WTC11 (cell line): ENCODE results near the gene PAX9. TPM values are rescaled to one million over a fixed set of nuclear protein-coding genes. Genes with fewer than 3 reads are reported as not detected.

ENCODE experiments used
- ATAC-seq: fragments of 200-7000 bp; cut with Tn5 transposase; 2 replicates; pipeline ENCODE4 v1.10.0; 2021; ENCODE audit warnings: mild to moderate bottlenecking, moderate library complexity
- CTCF ChIA-PET: fragments of 300-600 bp; sonication (Branson Sonifier 250); formaldehyde crosslinking; loops from one replicate; lab custom pipeline; 2021; ENCODE audit warnings: antibody characterized with exemption; lab: Charles Lee
- POLR2A ChIA-PET: fragments of 350-600 bp; sonication (Branson Sonifier 250); formaldehyde crosslinking; loops from one replicate; lab custom pipeline; 2021; ENCODE audit warnings: antibody characterized with exemption; lab: Charles Lee
- DNase-seq: peaks from one replicate; pipeline ENCODE4 v3.0.0; 2021; ENCODE audit warnings: low spot score
- H3K27ac Mint-ChIP-seq: 2 replicates; pipeline ENCODE4 v1.8.0; 2021; ENCODE audit warnings: mixed read lengths
- H3K27me3 Mint-ChIP-seq: 2 replicates; pipeline ENCODE4 v1.8.0; 2021; ENCODE audit warnings: low read depth, mild to moderate bottlenecking, moderate library complexity, mixed read lengths
- H3K36me3 Mint-ChIP-seq: 2 replicates; pipeline ENCODE4 v1.8.0; 2021; ENCODE audit warnings: mixed read lengths
- H3K4me1 Mint-ChIP-seq: 2 replicates; pipeline ENCODE4 v1.8.0; 2022; ENCODE audit warnings: mixed read lengths
- H3K4me3 Mint-ChIP-seq: 2 replicates; pipeline ENCODE4 v1.8.0; 2021; ENCODE audit warnings: mild to moderate bottlenecking, moderate library complexity, mixed read lengths
- H3K9me3 Mint-ChIP-seq: 2 replicates; pipeline ENCODE4 v1.8.0; 2021; ENCODE audit warnings: mixed read lengths
- ATF1 ChIP-seq: sonication (generic); formaldehyde crosslinking; IDR thresholded peaks from 2 replicates; pipeline ENCODE4 v1.8.1; 2023; ENCODE audit warnings: mild to moderate bottlenecking, moderate library complexity, missing genetic modification reagents
- ELF4 ChIP-seq: sonication (generic); formaldehyde crosslinking; IDR thresholded peaks from 2 replicates; pipeline ENCODE4 v1.8.1; 2022; ENCODE audit warnings: low read depth, mild to moderate bottlenecking, moderate library complexity, missing genetic modification reagents
- FOXK1 ChIP-seq: sonication (generic); formaldehyde crosslinking; IDR thresholded peaks from 2 replicates; pipeline ENCODE4 v1.8.0; 2022; ENCODE audit warnings: mild to moderate bottlenecking, moderate library complexity, missing genetic modification reagents
- GABPB1 ChIP-seq: sonication (generic); formaldehyde crosslinking; IDR thresholded peaks from 2 replicates; pipeline ENCODE4 v1.8.1; 2023; ENCODE audit warnings: mild to moderate bottlenecking, missing genetic modification reagents
- HMGA2 ChIP-seq: fragments of 250-450 bp; sonication (Bioruptor Pico); IDR thresholded peaks from 2 replicates; pipeline ENCODE4 v1.4.0; 2021; ENCODE audit warnings: mild to moderate bottlenecking, moderate library complexity
- MXD4 ChIP-seq: fragments of 250-450 bp; sonication (Bioruptor Pico); IDR thresholded peaks from 2 replicates; pipeline ENCODE4 v1.8.0; 2021; ENCODE audit warnings: mild to moderate bottlenecking, moderate library complexity, borderline replicate concordance
- SMAD3 ChIP-seq: sonication (generic); formaldehyde crosslinking; IDR thresholded peaks from 2 replicates; pipeline ENCODE4 v1.8.0; 2022; ENCODE audit warnings: missing genetic modification reagents, mild to moderate bottlenecking, borderline replicate concordance
- TCF7 ChIP-seq: sonication (generic); formaldehyde crosslinking; IDR thresholded peaks from 2 replicates; pipeline ENCODE4 v1.8.0; 2022; ENCODE audit warnings: mild to moderate bottlenecking, low read depth, missing genetic modification reagents, moderate library complexity
- TEAD1 ChIP-seq: sonication (generic); formaldehyde crosslinking; IDR thresholded peaks from 2 replicates; pipeline ENCODE4 v1.8.0; 2022; ENCODE audit warnings: mild to moderate bottlenecking, missing genetic modification reagents
- TEAD4 ChIP-seq: sonication (generic); formaldehyde crosslinking; IDR thresholded peaks from 2 replicates; pipeline ENCODE4 v1.8.0; 2022; ENCODE audit warnings: mild to moderate bottlenecking, missing genetic modification reagents
- total RNA-seq: library from RNA; stranded (reverse); gene quantifications from 3 replicates; pipeline ENCODE4 v1.2.3, GENCODE V29; 2021
- TF ChIP-seq, protein P1 (sequence below): sonication (generic); formaldehyde crosslinking; IDR thresholded peaks from 2 replicates; pipeline ENCODE4 v1.8.1; 2022; ENCODE audit warnings: missing genetic modification reagents, borderline replicate concordance
- TF ChIP-seq, protein P2 (sequence below): sonication (generic); formaldehyde crosslinking; IDR thresholded peaks from 2 replicates; pipeline ENCODE4 v1.8.0; 2022; ENCODE audit warnings: mild to moderate bottlenecking, missing genetic modification reagents
- TF ChIP-seq, protein P3 (sequence below): fragments of 250-450 bp; sonication (Bioruptor Pico); IDR thresholded peaks from 2 replicates; pipeline ENCODE4 v1.9.0; 2021; ENCODE audit warnings: mild to moderate bottlenecking
- TF ChIP-seq, protein P4 (sequence below): sonication (generic); formaldehyde crosslinking; conservative IDR thresholded peaks from 2 replicates; pipeline ENCODE4 v1.8.1; 2022; ENCODE audit warnings: mild to moderate bottlenecking, missing genetic modification reagents
- TF ChIP-seq, protein P5 (sequence below): sonication (generic); formaldehyde crosslinking; IDR thresholded peaks from 2 replicates; pipeline ENCODE4 v1.8.0; 2023; ENCODE audit warnings: mild to moderate bottlenecking, missing genetic modification reagents

PAX9 gene
- total RNA-seq, 1 experiment from 2014 or later: not detected

DNA sequence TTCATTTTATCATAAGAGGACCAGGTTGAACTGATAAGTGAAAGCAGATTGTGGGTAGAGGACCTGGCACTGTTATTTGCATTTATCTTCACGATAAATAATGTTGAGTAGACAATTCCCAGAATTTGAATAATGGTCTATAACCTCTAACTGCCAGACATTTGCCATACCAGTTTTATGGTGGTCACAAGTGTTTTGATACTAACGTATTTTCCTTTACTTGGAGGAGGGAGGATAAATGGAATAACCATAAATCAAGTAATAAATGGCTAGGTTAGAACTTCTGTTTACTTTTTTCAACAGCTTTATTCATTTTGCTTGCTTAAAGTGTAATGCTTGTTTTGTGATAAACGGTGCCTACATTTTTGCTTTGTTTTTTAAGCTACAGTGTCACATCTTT is 9.5 kb downstream of the PAX9 start:
- H3K4me1 Mint-ChIP-seq: peaks cover 17% of the 10 kb centered on the region

DNA sequence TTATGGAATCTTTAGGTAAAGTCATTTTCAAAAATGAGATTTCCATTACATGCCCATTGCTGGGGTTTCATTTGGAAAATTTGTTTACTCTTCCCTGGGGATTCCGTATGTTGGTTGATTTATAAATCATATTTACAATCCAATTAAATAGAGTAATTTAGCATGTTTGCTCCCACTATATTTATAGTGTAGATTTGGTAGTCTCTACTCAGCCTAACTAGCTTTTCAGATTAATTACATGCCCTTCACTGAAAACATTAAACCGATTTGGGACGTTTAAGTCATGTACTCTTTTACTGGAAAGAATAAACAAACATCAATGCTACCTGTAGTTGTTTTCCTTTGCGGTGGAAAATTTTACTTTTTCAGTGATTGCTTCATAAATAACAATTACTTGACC is 10.4 kb downstream of the PAX9 start:
- H3K4me3 Mint-ChIP-seq: no peak overlapping the region
- peaks cover 25% of the 10 kb centered on the region for H3K4me1 Mint-ChIP-seq
- ChIA-PET POLR2A (no interaction called here), CTCF (no interaction called here)
- TF ChIP-seq GABPB1 (no peak), TCF7 (CRISPR knock-in tag) (no peak), TEAD4 (CRISPR knock-in tag) (no peak), TEAD1 (CRISPR knock-in tag) (no peak)
- H3K9me3 Mint-ChIP-seq: no peaks in the 10 kb centered on the region
- ATAC-seq (no peak), DNase-seq (no peak)
- H3K27me3 Mint-ChIP-seq: peaks cover 61% of the 10 kb centered on the region
- H3K36me3 Mint-ChIP-seq: no peaks in the 10 kb centered on the region
- no peak overlapping the region for H3K27ac Mint-ChIP-seq

More for the DNA sequence above, 9.5 kb downstream of the PAX9 start:
- Mint-ChIP-seq H3K36me3 (no peaks in the 10 kb centered on the region), H3K27me3 (peaks cover 71% of the 10 kb centered on the region), H3K9me3 (no peaks in the 10 kb centered on the region), H3K27ac (no peak overlapping the region), H3K4me3 (no peak overlapping the region)
- ChIA-PET POLR2A (no interaction called here), CTCF (interaction anchor here (1.1 kb wide), 1 partner anchor 23 kb away, joined by 3 read pairs; no protein-coding TSS in a partner anchor)
- no peak for ATAC-seq
- TF ChIP-seq, protein P1, sequence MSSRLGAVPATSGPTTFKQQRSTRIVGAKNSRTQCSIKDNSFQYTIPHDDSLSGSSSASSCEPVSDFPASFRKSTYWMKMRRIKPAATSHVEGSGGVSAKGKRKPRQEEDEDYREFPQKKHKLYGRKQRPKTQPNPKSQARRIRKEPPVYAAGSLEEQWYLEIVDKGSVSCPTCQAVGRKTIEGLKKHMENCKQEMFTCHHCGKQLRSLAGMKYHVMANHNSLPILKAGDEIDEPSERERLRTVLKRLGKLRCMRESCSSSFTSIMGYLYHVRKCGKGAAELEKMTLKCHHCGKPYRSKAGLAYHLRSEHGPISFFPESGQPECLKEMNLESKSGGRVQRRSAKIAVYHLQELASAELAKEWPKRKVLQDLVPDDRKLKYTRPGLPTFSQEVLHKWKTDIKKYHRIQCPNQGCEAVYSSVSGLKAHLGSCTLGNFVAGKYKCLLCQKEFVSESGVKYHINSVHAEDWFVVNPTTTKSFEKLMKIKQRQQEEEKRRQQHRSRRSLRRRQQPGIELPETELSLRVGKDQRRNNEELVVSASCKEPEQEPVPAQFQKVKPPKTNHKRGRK (CRISPR knock-in tag): no peak
- TF ChIP-seq, protein P2, sequence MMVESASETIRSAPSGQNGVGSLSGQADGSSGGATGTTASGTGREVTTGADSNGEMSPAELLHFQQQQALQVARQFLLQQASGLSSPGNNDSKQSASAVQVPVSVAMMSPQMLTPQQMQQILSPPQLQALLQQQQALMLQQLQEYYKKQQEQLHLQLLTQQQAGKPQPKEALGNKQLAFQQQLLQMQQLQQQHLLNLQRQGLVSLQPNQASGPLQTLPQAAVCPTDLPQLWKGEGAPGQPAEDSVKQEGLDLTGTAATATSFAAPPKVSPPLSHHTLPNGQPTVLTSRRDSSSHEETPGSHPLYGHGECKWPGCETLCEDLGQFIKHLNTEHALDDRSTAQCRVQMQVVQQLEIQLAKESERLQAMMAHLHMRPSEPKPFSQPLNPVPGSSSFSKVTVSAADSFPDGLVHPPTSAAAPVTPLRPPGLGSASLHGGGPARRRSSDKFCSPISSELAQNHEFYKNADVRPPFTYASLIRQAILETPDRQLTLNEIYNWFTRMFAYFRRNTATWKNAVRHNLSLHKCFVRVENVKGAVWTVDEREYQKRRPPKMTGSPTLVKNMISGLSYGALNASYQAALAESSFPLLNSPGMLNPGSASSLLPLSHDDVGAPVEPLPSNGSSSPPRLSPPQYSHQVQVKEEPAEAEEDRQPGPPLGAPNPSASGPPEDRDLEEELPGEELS: no peak
- TF ChIP-seq, protein P3, sequence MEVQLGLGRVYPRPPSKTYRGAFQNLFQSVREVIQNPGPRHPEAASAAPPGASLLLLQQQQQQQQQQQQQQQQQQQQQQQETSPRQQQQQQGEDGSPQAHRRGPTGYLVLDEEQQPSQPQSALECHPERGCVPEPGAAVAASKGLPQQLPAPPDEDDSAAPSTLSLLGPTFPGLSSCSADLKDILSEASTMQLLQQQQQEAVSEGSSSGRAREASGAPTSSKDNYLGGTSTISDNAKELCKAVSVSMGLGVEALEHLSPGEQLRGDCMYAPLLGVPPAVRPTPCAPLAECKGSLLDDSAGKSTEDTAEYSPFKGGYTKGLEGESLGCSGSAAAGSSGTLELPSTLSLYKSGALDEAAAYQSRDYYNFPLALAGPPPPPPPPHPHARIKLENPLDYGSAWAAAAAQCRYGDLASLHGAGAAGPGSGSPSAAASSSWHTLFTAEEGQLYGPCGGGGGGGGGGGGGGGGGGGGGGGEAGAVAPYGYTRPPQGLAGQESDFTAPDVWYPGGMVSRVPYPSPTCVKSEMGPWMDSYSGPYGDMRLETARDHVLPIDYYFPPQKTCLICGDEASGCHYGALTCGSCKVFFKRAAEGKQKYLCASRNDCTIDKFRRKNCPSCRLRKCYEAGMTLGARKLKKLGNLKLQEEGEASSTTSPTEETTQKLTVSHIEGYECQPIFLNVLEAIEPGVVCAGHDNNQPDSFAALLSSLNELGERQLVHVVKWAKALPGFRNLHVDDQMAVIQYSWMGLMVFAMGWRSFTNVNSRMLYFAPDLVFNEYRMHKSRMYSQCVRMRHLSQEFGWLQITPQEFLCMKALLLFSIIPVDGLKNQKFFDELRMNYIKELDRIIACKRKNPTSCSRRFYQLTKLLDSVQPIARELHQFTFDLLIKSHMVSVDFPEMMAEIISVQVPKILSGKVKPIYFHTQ (CRISPR knock-in tag): no peak
- no peak for TF ChIP-seq MXD4 (CRISPR knock-in tag)
- no peak for TF ChIP-seq ATF1 (CRISPR knock-in tag)
- TF ChIP-seq, protein P4, sequence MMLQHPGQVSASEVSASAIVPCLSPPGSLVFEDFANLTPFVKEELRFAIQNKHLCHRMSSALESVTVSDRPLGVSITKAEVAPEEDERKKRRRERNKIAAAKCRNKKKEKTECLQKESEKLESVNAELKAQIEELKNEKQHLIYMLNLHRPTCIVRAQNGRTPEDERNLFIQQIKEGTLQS (CRISPR knock-in tag): no peak
- no peak for TF ChIP-seq SMAD3 (CRISPR knock-in tag)
- no peak for TF ChIP-seq HMGA2 (CRISPR knock-in tag)
- no peak for TF ChIP-seq FOXK1
- TF ChIP-seq, protein P5, sequence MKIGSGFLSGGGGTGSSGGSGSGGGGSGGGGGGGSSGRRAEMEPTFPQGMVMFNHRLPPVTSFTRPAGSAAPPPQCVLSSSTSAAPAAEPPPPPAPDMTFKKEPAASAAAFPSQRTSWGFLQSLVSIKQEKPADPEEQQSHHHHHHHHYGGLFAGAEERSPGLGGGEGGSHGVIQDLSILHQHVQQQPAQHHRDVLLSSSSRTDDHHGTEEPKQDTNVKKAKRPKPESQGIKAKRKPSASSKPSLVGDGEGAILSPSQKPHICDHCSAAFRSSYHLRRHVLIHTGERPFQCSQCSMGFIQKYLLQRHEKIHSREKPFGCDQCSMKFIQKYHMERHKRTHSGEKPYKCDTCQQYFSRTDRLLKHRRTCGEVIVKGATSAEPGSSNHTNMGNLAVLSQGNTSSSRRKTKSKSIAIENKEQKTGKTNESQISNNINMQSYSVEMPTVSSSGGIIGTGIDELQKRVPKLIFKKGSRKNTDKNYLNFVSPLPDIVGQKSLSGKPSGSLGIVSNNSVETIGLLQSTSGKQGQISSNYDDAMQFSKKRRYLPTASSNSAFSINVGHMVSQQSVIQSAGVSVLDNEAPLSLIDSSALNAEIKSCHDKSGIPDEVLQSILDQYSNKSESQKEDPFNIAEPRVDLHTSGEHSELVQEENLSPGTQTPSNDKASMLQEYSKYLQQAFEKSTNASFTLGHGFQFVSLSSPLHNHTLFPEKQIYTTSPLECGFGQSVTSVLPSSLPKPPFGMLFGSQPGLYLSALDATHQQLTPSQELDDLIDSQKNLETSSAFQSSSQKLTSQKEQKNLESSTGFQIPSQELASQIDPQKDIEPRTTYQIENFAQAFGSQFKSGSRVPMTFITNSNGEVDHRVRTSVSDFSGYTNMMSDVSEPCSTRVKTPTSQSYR (CRISPR knock-in tag): no peak
- no peak for TF ChIP-seq ELF4 (CRISPR knock-in tag)
- TF ChIP-seq, all 79 proteins: peak for 0
- no peak for DNase-seq
